VCaP (cell line): ENCODE measurements around the gene PFKFB2.

Experiments used
- H3K27ac ChIP-seq: fragments of 450-650 bp; 2 replicates; pipeline ENCODE4 v1.5.1; 2017
- CTCF ChIP-seq: fragments of 450-650 bp; conservative IDR thresholded peaks from 2 replicates; pipeline ENCODE4 v1.5.1; 2017; ENCODE audit warnings: mild to moderate bottlenecking, moderate library complexity

Gene PFKFB2

GRCh38 chr1:207029701-207030521 lies 23.2 kb upstream of the PFKFB2 start:
- no peak for TF ChIP-seq CTCF
- peak overlapping the region; percentile 100 for H3K27ac ChIP-seq

GRCh38 chr1:207030522-207031009 lies 22.5 kb upstream of the PFKFB2 start:
- H3K27ac ChIP-seq = peak overlapping the region; percentile 100
- TF ChIP-seq CTCF = no peak

GRCh38 chr1:207031016-207031415 lies 22.1 kb upstream of the PFKFB2 start:
- peak overlapping the region; percentile 100 for H3K27ac ChIP-seq
- no peak for TF ChIP-seq CTCF

- TF ChIP-seq CTCF = no peak
- peak overlapping the region; percentile 100 for H3K27ac ChIP-seq
Observed at GRCh38 chr1:207031632-207032264, 21.3 kb upstream of the PFKFB2 start.

GRCh38 chr1:207032528-207033017 lies 20.5 kb upstream of the PFKFB2 start, which contains the start of gene C1orf116:
Gene C1orf116 (minus strand): TSS chr1:207032756. CDS start chr1:207027598, 5,158 bp downstream.
- TF ChIP-seq CTCF = no peak
- H3K27ac ChIP-seq = peak within 1 kb of the TSS; percentile 100

GRCh38 chr1:207033302-207033701 lies 19.8 kb upstream of the PFKFB2 start:
- peak overlapping the region; percentile 100 for H3K27ac ChIP-seq
- no peak for TF ChIP-seq CTCF

- H3K27ac ChIP-seq = peak overlapping the region; percentile 100
Observed at GRCh38 chr1:207034208-207034607, 18.9 kb upstream of the PFKFB2 start.

More at GRCh38 chr1:207034208-207034607, 18.9 kb upstream of the PFKFB2 start:
- no peak for TF ChIP-seq CTCF
